ENCODE results near the gene CACNG3.

- TF ChIP-seq CTCF (IDR thresholded peaks at IDR 0.05) (no peak), EZH2 (IDR thresholded peaks at IDR 0.05; ENCODE audit: borderline replicate concordance, insufficient read depth, low read depth, low read length, poor library complexity, severe bottlenecking) (no peak)
These were observed 46.5 kb downstream of the CACNG3 start for GRCh38 chr16:24302636-24303035.
